Fibroblast of skin of abdomen (primary cell): Measurements from ENCODE around the gene SLC2A1.

Experiments used
- DNase-seq: peaks from one replicate; pipeline ENCODE4 v3.0.0-alpha.2; 2013

SLC2A1 gene

DNA sequence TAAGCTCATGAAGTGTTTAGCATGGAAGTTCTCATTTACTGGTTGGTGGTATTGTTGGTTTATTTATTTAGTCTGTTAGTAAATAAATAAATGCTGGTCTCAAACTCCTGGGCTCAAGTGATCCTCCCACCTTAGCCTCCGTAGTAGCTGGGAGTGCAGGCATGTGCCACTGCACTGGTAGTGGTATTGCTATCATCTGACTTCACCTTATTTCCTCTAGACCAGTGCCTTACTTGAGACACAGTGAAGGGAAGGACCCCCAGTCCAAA is 1.4 kb upstream of the SLC2A1 start:
- no peak for DNase-seq

DNA sequence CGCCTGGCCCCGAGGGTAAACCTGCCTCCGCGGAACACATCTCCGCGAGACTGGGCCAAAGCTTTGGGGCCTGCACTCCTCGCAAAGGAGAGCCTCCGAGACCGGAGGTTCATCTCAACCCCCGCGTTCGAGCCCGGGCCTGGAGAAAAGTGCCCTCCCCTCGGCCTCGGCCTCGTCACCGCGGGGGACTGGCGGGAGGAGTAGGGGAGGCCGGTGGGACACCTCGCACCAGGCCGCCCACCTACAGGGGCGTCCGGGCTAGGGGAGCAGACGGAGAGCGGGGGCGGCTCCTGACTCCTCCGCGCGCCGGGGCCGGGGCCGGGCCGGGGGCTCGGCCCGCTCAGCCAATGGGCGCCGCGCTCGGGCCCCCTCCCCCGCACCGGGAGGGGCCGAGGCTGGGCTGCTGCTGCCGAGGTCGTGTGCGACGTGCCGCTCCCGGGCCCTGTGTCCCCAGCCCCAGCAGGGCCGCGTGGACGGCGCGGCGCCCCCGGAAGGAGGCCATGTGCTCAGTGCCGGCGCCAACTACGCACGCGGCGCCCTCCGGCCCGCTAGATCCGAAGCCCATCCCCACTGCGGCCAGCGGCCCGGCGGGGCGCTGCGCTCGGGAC is 684 bp downstream of the SLC2A1 start:
- DNase-seq, result peak; percentile 64

DNA sequence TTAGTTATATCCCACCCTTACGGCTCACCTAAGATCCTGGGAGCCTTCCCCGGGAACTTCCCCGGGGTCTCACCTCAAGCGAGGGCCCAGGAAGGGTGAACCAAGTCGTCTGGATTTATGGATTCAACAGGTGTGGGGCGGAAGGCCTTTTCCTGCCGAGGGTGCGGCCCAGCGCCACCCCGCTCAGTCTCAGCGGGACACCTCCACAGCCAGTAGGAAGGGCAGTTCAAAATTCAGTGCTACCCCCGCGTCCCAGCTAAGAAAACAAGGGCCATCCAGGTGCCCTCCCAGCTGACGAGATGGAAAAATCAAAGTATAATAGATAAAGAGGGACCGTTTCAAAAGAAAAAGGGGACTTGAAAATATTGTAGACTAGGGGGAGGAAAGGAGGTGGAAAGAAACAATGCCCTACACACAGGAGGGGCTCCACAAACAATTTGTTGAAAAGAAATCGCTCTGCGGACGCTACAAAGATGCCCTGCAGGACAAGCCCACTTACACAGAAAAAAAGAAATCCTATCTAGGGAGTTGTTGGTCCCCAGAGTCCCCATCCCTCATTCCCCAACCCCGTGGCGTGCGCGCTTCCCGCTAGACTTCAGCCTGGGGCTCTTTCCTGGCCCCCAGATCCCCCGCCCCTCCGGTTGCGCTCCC is 1.3 kb downstream of the SLC2A1 start:
- DNase-seq, result no peak

DNA sequence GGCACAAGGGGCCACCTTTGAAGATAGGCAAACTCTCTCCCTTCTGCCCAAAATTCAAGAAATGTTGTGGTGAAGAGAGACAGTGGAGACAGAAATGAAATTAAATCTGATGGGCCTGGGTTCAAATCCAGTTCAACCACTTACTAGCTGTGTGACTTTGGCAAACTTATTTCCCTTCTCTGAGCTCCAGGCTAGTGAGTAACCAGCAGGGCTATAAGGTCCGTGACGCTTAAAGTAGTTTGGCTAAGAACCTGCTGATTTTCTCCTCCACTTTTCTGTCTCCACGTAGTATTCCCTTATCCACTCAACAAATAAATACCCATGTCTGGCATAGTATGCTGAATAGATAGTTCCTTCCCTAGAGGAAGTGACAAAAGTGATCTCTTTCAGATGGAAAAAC is 1.9 kb downstream of the SLC2A1 start:
- DNase-seq, result no peak

DNA sequence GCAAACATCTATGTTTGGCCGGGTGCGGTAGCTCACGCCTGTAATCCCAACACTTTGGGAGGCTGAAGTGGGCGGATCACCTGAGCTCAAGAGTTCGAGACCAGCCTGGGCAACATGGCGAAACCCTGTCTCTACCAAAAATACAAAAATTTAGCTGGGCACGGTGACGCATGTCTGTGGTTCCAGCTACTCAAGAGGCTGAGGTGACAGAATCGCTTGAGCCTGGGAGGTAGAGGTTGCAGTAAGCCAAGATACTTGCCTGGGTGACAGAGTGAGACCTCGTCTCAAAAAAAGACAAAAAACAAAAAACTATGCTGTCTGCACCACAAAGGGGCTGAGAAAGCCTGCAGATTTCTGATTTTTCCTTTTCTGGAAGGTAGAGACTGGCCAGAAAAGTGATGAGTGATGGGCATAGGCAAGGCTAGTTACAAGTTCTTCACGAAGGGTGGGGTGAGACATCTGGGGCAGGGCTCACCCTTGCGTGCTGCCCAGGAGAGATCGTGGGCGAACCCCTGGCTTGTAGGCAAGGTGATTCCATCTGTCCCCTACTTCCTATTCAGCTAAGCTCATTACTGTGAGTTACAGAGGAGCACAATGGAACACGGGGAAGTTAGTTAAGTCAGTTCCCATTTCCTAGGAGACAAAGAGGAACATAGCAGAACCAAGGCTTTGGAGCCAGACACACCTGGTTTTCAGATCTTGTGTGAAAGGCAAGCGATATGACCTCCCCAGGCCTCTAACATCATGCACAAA is 3.2 kb downstream of the SLC2A1 start:
- DNase-seq, result no peak

DNA sequence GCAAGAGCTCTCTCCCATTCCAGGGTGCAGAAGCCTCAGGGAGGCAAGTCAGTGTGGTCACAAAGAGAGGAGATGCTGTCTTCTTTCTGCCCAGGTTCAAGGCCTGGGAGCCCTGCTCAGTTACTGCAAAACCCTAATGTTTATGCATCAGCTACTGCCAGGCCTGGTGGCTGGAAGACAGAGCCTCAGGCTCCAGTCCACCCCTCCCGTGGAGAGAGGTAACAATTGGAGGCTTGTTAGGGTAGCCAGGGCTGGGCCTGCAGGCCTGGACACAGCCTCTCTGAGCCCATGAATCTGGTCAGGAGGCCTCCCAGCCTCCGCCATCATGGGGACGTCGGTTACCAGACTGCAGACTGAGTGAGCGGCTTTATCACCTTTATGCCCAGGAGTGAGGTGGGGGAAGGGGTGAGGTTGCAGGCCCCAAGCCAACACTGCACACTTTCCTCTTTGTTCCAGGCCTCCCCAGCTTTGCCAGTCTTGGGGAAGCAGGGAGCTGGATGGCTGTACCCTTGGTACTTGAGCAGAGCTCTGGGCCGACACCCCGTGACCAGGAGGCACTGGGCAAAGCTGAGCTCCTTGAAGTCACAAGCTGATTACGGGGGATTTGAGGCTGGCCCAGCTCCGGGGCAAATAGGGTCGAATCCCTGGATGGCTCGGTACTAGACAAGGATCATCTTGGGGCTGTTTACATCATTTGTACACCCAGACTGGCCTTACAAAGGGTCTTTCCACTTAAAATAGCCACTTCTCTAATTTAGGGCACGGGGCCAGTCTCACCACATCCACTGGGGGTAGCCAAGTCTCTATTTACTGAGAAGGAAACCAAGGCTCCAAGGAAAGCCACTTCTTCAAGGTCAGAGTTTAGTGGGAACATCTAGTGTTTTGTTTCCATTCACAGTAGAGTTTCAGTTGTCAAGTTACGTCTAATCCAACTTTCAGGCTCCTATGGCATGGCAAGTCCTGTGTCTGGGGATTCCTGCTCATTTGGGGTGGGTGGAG is 5.2 kb downstream of the SLC2A1 start:
- no peak for DNase-seq

DNA sequence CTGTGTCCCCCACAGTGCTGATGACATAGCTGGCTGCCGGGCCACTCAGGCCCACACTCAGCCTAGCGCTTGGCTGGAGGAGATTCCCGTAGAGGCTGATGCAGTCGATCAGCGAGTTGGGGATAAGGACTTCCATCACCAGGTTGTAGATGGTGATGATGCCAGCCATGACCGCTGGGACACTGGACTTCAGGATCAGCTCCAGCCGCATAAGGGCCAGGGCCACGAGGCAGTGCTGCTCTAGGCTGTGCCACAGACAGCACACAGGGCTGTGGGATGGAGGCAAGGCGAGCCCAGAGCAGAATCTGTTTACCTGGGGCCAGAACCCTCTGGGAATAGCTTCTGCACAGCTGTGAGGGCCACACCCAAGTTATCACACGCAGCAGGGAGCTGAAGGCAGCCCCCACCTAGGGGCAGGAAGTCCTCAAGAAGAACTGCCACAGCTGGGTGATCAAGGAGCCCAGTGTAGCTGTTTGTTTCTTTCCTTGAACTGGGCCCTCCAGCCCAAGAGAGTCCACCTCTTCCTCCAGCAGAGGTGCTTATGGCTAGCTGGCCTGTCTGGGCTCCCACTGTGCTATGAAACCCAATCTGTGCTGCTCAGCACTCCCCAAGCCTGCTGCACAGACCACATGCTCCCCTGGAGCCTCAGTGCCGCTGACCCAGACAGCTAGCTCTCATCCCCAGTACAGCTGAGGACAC is 6.2 kb downstream of the SLC2A1 start:
- DNase-seq, result no peak

DNA sequence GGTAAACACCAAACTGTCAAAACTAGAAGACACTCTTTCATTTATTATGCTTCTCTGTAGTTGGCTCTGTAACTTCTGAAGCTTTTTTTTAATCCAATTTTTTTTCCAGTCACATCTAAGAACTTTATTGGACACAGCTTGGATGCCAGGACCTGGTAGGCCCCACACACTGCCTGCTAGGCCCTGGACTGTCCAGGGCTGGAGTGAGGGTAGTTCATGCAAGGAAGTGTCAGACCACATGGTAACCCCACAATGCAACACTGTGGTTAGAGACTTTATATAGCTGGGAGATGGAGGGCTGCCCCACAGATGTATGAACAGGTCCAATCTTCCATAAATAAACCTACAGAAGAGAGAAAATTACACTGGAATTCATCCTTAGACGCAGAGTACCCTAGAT is 7.1 kb downstream of the SLC2A1 start:
- no peak for DNase-seq

DNA sequence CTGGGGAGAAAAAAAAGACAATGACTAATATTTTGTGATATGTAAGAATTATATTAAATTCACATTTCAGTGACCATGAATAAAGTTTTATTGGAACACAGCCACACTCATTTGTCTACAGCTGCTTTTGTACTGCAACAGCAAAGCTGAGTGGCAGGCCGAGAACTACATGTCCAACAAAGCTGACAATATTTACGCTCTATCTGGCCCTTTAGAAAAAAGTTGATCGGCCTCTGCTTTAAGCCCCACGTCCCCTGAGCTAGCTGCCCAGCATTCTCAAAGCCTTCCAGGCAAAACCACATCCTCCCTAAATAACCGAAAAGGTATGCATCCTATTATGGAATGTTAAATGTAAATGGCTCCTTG is 8.6 kb downstream of the SLC2A1 start:
- peak; percentile 91 for DNase-seq

DNA sequence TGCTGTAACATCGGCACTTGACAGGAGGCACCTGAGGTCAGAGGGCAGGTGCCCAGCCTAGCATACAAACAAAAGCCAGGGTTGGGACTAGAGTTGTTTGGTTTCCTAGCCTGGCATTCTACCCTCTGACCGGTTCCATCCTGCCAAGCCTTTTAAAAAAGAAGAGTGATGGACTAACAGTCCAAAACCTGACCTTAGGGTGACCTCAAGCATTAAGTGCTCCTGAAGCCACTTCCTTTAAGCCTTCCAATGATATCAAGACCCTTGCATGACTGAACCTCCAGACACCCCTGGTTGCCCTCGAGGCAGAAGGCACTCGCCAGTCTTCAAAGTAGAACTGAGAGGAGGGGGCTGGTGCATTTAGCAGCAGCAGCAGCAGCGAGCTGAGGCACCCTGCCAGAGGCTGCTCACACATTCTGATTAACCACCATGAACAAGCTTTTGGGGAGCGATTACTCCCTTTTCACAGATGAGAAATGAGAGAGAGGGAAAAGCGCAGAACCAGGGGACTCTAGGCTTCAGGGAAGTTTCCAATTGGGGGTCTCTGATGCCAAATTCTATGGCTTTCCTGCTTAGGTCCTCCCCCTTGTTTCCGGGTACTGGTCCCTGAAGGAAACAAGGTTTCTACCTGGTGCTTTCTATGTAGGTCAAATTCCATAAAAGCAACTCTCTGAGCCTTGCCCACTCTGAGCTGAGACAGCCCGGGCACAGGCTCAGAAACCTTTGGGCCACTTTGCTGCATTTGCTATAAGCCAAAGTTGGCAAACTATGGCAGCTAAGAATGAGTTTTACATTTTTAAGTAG is 9.2 kb downstream of the SLC2A1 start:
- no peak for DNase-seq

DNA sequence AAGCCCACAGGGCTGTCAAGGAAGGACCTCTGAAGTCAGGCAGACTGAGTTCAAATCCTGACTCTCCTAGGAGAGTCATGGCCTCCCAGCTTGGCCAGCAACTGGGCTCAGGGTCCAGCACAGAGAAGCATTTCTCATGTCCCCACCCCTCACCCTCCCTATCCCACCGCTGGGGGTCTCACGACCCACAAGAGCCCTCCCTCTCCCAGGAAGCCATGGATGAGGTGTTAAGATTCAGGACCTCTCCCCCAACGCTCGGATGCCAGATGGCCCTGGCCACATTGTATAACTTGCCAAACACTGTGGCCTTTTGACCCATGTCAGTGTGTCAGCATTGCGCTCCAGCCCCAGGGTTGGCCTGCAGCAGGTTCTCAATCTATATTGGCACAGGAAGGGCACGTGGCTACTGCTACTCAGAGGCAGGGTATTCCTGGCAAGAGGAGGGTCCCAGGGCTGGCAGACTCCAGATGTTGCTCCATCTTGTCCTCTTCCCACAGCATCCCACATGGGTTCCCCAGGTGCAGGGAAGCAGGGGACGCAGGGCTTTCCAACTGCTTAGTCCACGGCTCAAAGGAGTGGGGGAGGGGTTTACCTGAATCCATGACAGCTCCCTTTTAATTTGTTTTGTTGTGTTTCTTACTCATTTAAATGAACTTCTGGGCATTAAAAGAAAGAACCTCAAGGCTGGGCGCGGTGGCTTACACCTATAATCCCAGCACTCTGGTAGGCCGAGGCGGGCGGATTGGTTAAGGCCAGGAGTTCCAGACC is 10.5 kb downstream of the SLC2A1 start:
- DNase-seq, result no peak

DNA sequence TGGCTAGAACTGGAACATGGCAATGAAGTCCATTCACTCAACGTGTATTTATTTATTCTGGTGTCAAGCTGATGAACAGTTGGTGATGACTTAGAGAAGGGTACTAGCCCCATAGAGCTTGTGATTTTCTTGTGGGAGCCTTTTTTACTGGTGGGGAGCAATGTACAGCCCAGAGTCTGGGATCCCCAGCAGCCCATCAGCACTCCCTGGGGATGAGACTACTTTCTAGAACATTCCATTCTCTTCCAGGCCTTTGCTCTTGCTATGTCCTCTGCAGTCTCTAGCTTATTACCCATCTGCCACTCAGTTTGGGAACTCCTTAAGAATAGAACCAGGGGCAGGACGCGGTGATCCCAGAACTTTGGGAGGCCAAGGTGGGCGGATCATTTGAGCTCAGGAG is 11.6 kb downstream of the SLC2A1 start:
- no peak for DNase-seq

DNA sequence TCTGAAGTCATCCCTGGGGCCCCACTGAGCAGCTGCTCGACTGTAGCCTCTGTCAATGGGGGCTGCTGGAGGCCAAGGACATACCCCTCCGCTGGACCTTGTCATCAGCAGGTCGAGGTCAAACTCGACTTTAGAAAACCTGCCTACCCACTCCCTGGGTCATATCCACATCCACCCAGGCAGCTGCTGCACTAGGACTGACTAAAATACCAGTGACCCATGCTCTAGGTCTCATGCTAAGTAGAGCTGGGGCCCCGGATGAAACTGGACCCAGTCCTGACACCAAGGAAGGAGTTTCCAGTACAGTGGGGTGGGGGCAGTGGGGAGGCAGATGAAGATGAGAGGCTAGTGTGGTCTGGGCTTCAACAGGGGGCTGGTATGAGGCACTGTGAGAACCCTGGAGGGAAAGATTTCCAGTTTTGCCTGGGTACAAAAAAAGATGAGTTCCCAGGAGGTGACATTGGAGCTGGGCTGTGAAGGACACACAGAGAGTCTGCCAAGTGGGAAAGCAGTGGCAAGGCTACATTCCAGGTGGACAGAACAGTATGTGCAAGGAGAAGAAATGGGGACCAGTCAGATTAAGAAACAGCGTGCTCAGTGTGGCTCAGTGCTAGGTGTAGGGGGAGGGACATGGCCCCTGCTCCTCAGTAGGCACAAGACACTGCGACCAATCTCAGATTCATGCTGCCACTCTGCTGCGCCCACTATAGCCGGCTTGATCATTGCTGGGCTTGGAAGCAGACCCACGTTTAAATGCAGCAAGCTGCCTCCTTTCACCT is 12.4 kb downstream of the SLC2A1 start:
- no peak for DNase-seq

DNA sequence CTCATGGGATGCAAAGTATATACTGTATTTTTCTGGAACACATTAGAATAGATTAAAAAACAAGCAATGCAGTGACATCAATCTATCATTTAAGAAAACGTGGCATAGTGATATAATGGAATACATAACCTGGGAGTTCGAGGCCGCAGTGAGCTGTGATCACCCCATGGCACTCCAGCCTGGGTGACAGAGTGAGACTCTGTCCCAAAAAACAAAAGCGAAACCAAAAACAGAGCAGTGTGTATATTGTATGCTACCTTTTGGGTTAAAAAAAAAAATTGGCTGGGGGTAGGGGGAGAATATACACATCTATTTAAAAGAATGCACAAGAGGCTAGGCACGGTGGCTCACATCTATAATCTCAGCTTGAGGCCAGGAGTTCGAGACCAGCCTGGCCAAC is 13.5 kb downstream of the SLC2A1 start:
- DNase-seq, result no peak

DNA sequence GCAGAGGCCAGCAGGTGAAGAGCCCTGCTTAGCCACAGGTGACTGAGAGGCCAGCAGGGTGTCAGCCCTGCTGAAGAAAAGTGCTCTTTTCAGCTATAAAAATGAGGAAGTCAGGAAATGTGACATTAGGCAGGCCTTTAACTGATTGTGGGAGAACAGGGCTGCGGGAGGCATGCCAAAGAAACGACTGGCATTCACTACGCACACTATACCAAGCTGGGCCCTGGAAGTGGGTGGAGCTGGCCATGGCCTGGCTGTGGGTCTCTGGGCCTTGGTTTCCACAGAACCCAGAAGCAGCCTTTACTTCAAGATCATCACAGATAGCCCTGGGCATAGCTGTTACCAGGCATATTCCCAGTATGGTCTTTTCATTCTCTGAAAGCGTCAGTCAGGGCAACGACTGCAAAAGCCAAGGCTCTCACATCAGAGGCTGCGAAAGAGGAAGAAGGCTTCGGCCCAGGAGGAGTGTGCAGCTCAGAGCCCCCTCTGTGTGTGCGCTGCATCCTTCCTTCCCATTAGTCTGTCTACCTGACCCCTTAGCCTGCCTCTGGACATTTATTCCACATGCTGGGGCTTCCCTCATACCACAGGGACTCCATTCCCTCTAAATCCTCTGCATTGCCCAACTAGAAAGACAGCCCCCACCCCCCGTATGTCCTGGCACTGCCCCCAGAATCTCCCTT is 14.3 kb downstream of the SLC2A1 start:
- DNase-seq, result no peak

DNA sequence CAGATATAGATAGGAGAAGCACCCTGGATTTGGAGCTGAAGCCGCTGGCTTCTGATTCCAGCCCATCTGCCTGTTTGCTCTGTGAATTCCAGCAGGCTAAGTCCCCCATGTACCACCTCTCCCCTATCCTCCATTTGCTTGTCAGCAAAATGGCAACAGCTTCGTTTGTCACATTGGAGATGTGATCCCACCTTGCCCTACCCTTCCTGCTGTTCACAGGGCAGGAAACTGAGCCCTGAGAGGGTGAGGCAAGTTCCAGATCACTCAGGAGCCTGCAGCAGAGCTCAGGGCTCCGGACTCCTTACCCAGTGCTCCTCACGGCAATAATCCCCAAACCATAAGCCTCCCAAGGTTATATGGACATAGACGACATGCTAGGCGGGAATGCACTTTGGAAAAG is 14.9 kb downstream of the SLC2A1 start:
- no peak for DNase-seq

DNA sequence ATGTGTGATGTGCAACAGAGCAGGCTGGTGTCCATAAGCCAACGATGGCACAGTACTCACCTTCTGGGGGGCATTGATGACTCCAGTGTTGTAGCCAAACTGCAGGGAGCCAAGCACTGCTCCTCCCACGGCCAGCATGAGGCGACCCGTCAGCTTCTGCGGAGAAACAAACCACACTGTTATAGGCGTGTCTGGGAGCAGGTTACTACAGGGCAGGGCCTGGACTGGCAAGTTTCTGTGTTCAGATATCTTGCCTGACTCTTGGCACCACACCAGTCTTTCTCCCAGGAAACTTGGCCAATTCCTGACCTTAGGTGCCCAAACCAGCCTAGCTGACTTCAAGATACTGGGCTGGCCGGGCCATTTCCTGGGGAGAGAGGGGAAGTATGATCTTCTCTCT is 15.5 kb downstream of the SLC2A1 start:
- DNase-seq, result no peak

DNA sequence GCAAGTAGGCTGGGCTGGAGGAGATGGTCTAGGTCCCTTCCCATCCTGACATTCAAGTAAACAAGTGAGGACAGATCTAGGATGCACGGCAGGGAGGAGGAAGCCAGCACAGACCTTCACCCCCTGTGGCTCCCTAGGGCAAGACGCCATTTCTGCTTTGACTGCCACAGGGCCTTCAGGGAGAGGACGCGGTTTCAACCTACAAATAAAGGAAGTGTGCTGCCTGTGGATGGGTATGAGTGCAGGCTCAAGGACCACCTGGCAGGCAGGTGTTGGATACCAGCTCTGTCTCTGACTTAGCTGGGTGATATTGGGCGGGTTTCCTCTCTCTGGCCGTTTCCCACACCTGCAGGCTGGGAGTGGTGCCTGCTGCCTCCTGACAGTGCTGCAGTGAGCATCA is 16.2 kb downstream of the SLC2A1 start:
- DNase-seq, result no peak

DNA sequence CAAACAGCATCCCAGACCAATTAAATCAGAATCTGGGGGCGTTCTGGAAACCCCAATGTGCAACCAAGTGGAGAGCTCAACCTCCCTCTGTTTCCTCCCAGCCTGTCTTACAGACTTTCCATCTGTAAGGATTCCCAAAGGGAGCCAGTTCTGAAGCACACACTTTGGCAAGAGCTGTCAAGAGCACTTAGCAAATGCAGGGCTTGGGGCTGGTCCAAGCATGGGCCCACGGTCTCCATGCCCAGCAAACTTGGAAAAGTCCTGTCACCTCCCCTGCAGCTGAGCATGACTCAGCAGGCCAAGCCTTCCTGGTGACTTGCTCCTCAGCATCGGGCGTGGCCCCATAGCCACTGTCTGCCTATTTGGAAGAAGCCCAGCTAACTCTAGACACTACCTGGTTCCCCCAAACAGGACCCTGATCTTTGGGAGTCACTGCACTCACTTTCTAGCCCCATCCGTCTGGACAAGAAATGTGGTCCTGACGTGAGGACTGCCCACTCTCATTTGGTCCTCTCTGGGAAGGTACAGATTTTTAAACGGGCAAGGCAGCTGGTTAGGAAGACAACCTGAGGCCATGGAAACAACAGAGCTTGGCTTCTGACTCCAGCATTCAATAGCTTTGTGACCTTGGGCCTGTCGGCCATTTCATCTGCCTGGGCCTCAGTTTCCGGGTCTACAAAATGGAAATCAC is 16.9 kb downstream of the SLC2A1 start:
- DNase-seq, result peak; percentile 83
